ENCODE data around the gene AADACL4.
"Not testable (repeated sequence)": the region's sequence is repeated elsewhere in the genome, so short reads cannot be mapped to it uniquely, and the experiment has no call there.

Gene AADACL4

GRCh38 chr1:12634156-12634555 is 9.7 kb upstream of the AADACL4 start:
- Histone ChIP-seq H3K4me1 (ENCODE audit: insufficient read depth, low read length) (no peaks in the 10 kb centered on the region), H3K27ac (ENCODE audit: low read depth, low read length) (no peak overlapping the region), H3K9me3 (ENCODE audit: low read length) (no peaks in the 10 kb centered on the region), H3K9ac (ENCODE audit: low read length) (no peak overlapping the region), H3K27me3 (ENCODE audit: control insufficient read depth in 1 of 2, insufficient read depth in 2 of 2, low read length in 2 of 2) (no peaks in the 10 kb centered on the region), H3K4me3 (ENCODE audit: low read depth in 1 of 2, low read length in 2 of 2) (no peak overlapping the region), H3K36me3 (ENCODE audit: insufficient read depth, low read length) (no peaks in the 10 kb centered on the region)

GRCh38 chr1:12634696-12635202 is 9.1 kb upstream of the AADACL4 start:
- Histone ChIP-seq H3K36me3 (ENCODE audit: insufficient read depth, low read length) (no peaks in the 10 kb centered on the region), H3K27me3 (ENCODE audit: control insufficient read depth in 1 of 2, insufficient read depth in 2 of 2, low read length in 2 of 2) (no peaks in the 10 kb centered on the region), H3K9ac (ENCODE audit: low read length) (no peak overlapping the region)

DNA sequence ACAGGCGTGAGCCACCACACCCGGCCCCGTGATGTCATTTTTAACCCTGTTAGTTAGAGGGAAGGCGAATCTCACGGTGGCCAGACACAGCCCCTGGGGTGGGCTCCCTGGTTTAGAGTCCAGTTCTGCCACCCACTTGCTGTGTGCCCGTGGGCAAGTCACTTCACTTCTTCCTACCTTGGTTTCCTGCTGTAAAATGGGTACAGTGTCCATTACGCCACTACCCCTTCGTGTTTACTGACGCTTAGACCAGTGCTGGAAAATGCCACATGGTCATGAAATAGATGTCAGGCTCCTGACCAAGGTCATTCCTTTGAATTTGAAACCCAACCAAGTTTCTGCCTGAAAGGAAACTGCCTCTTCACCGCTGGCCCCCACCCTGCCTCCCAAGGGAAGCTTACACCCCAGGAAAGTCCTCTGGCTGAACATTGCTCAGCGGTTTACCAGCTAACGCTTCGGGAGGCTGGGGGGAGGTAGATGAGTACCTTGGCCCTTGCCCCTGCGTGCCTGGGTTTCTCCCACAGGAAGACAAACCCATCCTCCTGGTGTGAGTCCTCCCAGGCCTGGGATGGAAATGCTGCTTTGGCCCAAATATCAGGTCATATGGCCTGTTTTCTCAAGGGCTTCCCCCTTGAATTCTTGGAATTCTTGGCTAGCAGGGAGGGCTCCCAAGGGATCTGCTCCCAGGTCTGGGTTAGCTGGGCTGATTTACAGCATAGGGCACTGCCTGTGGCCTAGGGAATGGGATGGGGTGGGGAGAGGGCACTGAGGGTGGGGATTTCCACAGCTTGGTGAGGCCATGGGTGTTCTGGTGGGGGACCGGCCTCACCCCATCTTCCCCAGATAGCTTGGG is 7.6 kb upstream of the AADACL4 start:
- H3K9me3 ChIP-seq (ENCODE audit: low read length) = peaks cover 4% of the 10 kb centered on the region
- no peak overlapping the region for H3K4me3 ChIP-seq (ENCODE audit: low read depth in 1 of 2, low read length in 2 of 2)
- no peaks in the 10 kb centered on the region for H3K4me1 ChIP-seq (ENCODE audit: insufficient read depth, low read length)
- H3K36me3 ChIP-seq (ENCODE audit: insufficient read depth, low read length) = no peaks in the 10 kb centered on the region
- H3K9ac ChIP-seq (ENCODE audit: low read length) = no peak overlapping the region
- no peaks in the 10 kb centered on the region for H3K27me3 ChIP-seq (ENCODE audit: control insufficient read depth in 1 of 2, insufficient read depth in 2 of 2, low read length in 2 of 2)
- no peak overlapping the region for H3K27ac ChIP-seq (ENCODE audit: low read depth, low read length)

More at GRCh38 chr1:12634696-12635202, 9.1 kb upstream of the AADACL4 start:
- Histone ChIP-seq H3K4me1 (ENCODE audit: insufficient read depth, low read length) (no peaks in the 10 kb centered on the region), H3K9me3 (ENCODE audit: low read length) (no peaks in the 10 kb centered on the region), H3K27ac (ENCODE audit: low read depth, low read length) (no peak overlapping the region), H3K4me3 (ENCODE audit: low read depth in 1 of 2, low read length in 2 of 2) (no peak overlapping the region)

DNA sequence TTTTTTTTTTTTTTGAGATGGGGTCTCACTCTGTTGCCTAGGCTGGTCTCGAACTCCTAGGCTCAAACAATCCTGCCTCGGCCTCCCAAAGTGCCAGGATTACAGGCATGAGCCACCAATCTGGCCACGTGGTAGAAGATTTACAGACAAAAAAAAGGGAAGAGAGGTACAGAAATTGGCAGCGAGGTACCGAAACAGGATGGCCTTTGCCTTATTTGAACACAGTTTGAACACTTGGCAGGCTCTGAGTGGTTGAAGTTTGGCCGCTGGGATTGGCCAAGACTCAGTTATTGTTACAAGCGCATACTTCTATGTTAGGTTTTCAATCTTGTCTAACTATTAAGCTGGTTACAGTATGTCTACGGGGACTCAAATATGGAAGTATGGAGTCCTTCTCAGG is 6.2 kb upstream of the AADACL4 start:
- Histone ChIP-seq H3K4me1 (ENCODE audit: insufficient read depth, low read length) (no peaks in the 10 kb centered on the region), H3K9ac (ENCODE audit: low read length) (no peak overlapping the region), H3K4me3 (ENCODE audit: low read depth in 1 of 2, low read length in 2 of 2) (no peak overlapping the region), H3K27ac (ENCODE audit: low read depth, low read length) (no peak overlapping the region), H3K27me3 (ENCODE audit: control insufficient read depth in 1 of 2, insufficient read depth in 2 of 2, low read length in 2 of 2) (no peaks in the 10 kb centered on the region), H3K9me3 (ENCODE audit: low read length) (peaks cover 4% of the 10 kb centered on the region), H3K36me3 (ENCODE audit: insufficient read depth, low read length) (no peaks in the 10 kb centered on the region)

DNA sequence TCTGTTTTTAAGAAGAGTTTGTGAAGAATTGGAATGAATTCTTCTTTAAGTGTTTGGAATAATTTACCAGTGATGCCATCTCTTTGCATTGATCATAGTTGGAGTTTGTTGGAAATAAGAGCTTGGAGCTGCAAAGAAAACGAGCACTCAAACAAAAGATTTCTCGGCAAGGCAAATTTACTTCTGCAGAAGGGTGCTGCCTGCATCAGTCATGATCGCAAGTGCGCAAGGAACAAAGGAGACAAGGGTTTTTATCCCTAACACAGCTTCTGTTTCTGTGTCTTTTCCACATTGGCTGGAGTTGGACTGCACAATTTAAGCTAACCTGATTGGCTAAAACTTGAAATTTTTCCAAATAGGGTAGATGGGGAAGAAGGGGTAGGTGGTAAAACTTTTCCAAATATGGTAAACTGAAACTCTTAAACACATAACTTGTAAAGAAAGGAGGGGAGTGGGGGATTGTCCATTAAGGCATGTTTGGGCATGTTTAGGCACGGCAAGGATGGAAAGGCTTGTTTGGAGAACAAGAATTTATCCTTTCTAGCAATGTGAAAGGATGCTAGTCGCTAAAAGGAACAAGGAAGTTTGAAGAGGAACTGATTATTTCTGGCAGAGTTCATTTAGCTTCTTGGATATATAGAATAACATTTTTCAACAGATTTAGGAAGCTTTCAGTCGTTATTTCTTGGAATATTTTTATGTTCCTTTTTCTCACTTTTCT is 3.5 kb upstream of the AADACL4 start:
- Histone ChIP-seq H3K4me1 (ENCODE audit: insufficient read depth, low read length) (no peaks in the 10 kb centered on the region), H3K36me3 (ENCODE audit: insufficient read depth, low read length) (no peaks in the 10 kb centered on the region), H3K27ac (ENCODE audit: low read depth, low read length) (no peak overlapping the region)

DNA sequence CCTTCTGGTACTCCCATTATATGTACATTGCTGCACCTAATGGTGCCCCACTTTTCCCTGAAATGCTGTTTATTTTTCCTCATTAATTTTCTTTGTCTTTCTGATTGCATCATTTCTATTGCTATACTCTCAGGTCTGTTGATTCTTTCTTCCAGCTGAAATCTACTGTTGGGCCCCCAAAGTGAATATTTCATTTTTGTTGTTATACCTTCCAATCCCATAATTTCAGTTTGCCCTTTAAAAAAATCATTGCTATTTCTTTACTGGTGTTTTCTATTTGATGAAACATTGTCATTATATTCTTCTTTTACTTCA is 3.0 kb upstream of the AADACL4 start:
- Histone ChIP-seq H3K9me3 (ENCODE audit: low read length) (peaks cover 4% of the 10 kb centered on the region), H3K9ac (ENCODE audit: low read length) (no peak overlapping the region), H3K27ac (ENCODE audit: low read depth, low read length) (no peak overlapping the region), H3K4me1 (ENCODE audit: insufficient read depth, low read length) (no peaks in the 10 kb centered on the region), H3K36me3 (ENCODE audit: insufficient read depth, low read length) (no peaks in the 10 kb centered on the region), H3K27me3 (ENCODE audit: control insufficient read depth in 1 of 2, insufficient read depth in 2 of 2, low read length in 2 of 2) (no peaks in the 10 kb centered on the region), H3K4me3 (ENCODE audit: low read depth in 1 of 2, low read length in 2 of 2) (no peak overlapping the region)

More for the DNA sequence above, 3.5 kb upstream of the AADACL4 start:
- no peak overlapping the region for H3K9ac ChIP-seq (ENCODE audit: low read length)
- no peak overlapping the region for H3K4me3 ChIP-seq (ENCODE audit: low read depth in 1 of 2, low read length in 2 of 2)
- no peaks in the 10 kb centered on the region for H3K27me3 ChIP-seq (ENCODE audit: control insufficient read depth in 1 of 2, insufficient read depth in 2 of 2, low read length in 2 of 2)
- peaks cover 4% of the 10 kb centered on the region for H3K9me3 ChIP-seq (ENCODE audit: low read length)

DNA sequence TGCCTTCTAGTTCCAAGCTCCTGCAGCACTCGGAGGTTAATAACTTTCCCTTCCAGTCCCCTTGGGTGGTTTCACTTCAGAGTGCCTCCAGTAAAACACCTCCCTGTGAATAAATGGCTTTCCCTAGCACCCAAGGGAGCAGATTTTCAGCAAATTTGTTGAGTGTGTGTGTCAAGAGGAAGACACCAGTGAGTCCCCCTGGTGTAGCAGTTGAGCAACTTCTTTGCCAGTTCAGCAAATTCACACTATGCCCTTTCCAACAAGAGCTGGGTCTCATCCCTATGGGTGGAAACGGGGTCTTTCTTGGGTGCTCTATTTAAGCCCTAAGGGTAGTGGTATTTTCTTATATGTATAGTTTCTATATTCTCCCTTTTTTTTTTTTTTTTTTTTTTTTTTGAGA is 806 bp upstream of the AADACL4 start:
- H3K4me1 ChIP-seq (ENCODE audit: insufficient read depth, low read length) = no peaks in the 10 kb centered on the region
- no peaks in the 10 kb centered on the region for H3K36me3 ChIP-seq (ENCODE audit: insufficient read depth, low read length)
- no peak overlapping the region for H3K27ac ChIP-seq (ENCODE audit: low read depth, low read length)
- H3K9me3 ChIP-seq (ENCODE audit: low read length) = peaks cover 4% of the 10 kb centered on the region
- no peaks in the 10 kb centered on the region for H3K27me3 ChIP-seq (ENCODE audit: control insufficient read depth in 1 of 2, insufficient read depth in 2 of 2, low read length in 2 of 2)
- no peak overlapping the region for H3K9ac ChIP-seq (ENCODE audit: low read length)
- H3K4me3 ChIP-seq (ENCODE audit: low read depth in 1 of 2, low read length in 2 of 2) = no peak overlapping the region

- Histone ChIP-seq H3K4me1 (ENCODE audit: insufficient read depth, low read length) (no peaks in the 10 kb centered on the region), H3K9me3 (ENCODE audit: low read length) (peaks cover 4% of the 10 kb centered on the region), H3K27ac (ENCODE audit: low read depth, low read length) (no peak overlapping the region), H3K36me3 (ENCODE audit: insufficient read depth, low read length) (no peaks in the 10 kb centered on the region), H3K4me3 (ENCODE audit: low read depth in 1 of 2, low read length in 2 of 2) (no peak overlapping the region), H3K27me3 (ENCODE audit: control insufficient read depth in 1 of 2, insufficient read depth in 2 of 2, low read length in 2 of 2) (no peaks in the 10 kb centered on the region), H3K9ac (ENCODE audit: low read length) (no peak overlapping the region)
Observed at GRCh38 chr1:12644237-12644636, 352 bp downstream of the AADACL4 start.

- no peak overlapping the region for H3K4me3 ChIP-seq (ENCODE audit: low read depth in 1 of 2, low read length in 2 of 2)
- H3K36me3 ChIP-seq (ENCODE audit: insufficient read depth, low read length) = no peaks in the 10 kb centered on the region
- peaks cover 2% of the 10 kb centered on the region for H3K4me1 ChIP-seq (ENCODE audit: insufficient read depth, low read length)
- no peaks in the 10 kb centered on the region for H3K27me3 ChIP-seq (ENCODE audit: control insufficient read depth in 1 of 2, insufficient read depth in 2 of 2, low read length in 2 of 2)
- no peak overlapping the region for H3K27ac ChIP-seq (ENCODE audit: low read depth, low read length)
- no peak overlapping the region for H3K9ac ChIP-seq (ENCODE audit: low read length)
- peaks cover 4% of the 10 kb centered on the region for H3K9me3 ChIP-seq (ENCODE audit: low read length)
Observed at GRCh38 chr1:12644829-12645228, 944 bp downstream of the AADACL4 start.

- not testable (repeated sequence) for H3K27me3 ChIP-seq (ENCODE audit: control insufficient read depth in 1 of 2, insufficient read depth in 2 of 2, low read length in 2 of 2); H3K9me3 ChIP-seq (ENCODE audit: low read length); H3K27ac ChIP-seq (ENCODE audit: low read depth, low read length); H3K36me3 ChIP-seq (ENCODE audit: insufficient read depth, low read length); H3K4me1 ChIP-seq (ENCODE audit: insufficient read depth, low read length); H3K4me3 ChIP-seq (ENCODE audit: low read depth in 1 of 2, low read length in 2 of 2); H3K9ac ChIP-seq (ENCODE audit: low read length)
Observed at GRCh38 chr1:12645401-12645800, 1.5 kb downstream of the AADACL4 start.

DNA sequence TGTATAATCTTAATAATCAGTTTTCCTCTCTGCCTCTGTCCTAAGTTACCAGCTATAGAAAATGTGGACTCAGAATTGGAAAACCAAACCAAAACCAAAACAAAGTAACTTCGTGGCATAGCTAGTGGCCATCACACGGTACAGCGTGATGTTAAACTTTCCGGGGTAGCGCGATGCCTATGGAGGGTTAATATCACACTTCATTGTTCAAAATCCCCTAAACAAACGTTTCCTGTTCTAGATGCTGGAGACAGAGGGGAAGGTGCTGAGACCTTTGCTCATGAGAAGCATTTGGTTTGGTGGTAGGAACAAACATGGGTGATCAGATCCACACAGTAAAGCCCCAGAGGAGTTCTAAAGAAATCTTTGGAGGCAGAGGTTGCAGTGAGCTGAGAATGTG is 4.9 kb downstream of the AADACL4 start:
- H3K4me3 ChIP-seq (ENCODE audit: low read depth in 1 of 2, low read length in 2 of 2) = no peak overlapping the region
- H3K27ac ChIP-seq (ENCODE audit: low read depth, low read length) = no peak overlapping the region
- no peak overlapping the region for H3K9ac ChIP-seq (ENCODE audit: low read length)
- no peaks in the 10 kb centered on the region for H3K27me3 ChIP-seq (ENCODE audit: control insufficient read depth in 1 of 2, insufficient read depth in 2 of 2, low read length in 2 of 2)
- H3K36me3 ChIP-seq (ENCODE audit: insufficient read depth, low read length) = no peaks in the 10 kb centered on the region
- peaks cover 12% of the 10 kb centered on the region for H3K4me1 ChIP-seq (ENCODE audit: insufficient read depth, low read length)
- no peaks in the 10 kb centered on the region for H3K9me3 ChIP-seq (ENCODE audit: low read length)
